HG02610 (cell line): Measurements from ENCODE around the gene RGS7.
"Not testable (repeated sequence)": the region's sequence is repeated elsewhere in the genome, so short reads cannot be mapped to it uniquely, and the experiment has no call there.

Source experiments
- ATAC-seq: cut with Tn5 transposase; IDR thresholded peaks from one replicate; pipeline ENCODE4 v1.9.1; 2021; ENCODE audit warnings: mild to moderate bottlenecking, moderate library complexity; ENCODE audit not compliant: unreplicated experiment

Gene RGS7

GRCh38 chr1:240803151-240803550 lies 553.9 kb downstream of the RGS7 start:
- ATAC-seq, result no peak

- no peak for ATAC-seq
Observed at GRCh38 chr1:240802271-240802670, 554.7 kb downstream of the RGS7 start.

GRCh38 chr1:240801442-240801841 lies 555.6 kb downstream of the RGS7 start:
- no peak for ATAC-seq

GRCh38 chr1:240800291-240800690 lies 556.7 kb downstream of the RGS7 start:
- ATAC-seq, result no peak

GRCh38 chr1:240797050-240797449 lies 560.0 kb downstream of the RGS7 start:
- ATAC-seq, result no peak

- peak; percentile 96 for ATAC-seq
Observed at GRCh38 chr1:240794046-240794843, 562.8 kb downstream of the RGS7 start.

- no peak for ATAC-seq
Observed at GRCh38 chr1:240792915-240793529, 564.0 kb downstream of the RGS7 start.

GRCh38 chr1:240790856-240791255 lies 566.1 kb downstream of the RGS7 start:
- ATAC-seq, result no peak

- ATAC-seq, result no peak
Observed at GRCh38 chr1:240786880-240787279, 570.1 kb downstream of the RGS7 start.

- ATAC-seq, result no peak
Observed at GRCh38 chr1:240784776-240785175, 572.2 kb downstream of the RGS7 start.

- ATAC-seq, result not testable (repeated sequence)
Observed at GRCh38 chr1:240783728-240784137, 573.3 kb downstream of the RGS7 start.

- ATAC-seq, result no peak
Observed at GRCh38 chr1:240776237-240776636, 580.8 kb downstream of the RGS7 start.

GRCh38 chr1:240772131-240772530 lies 584.9 kb downstream of the RGS7 start:
- ATAC-seq, result no peak

- ATAC-seq, result no peak
Observed at GRCh38 chr1:240771450-240771849, 585.6 kb downstream of the RGS7 start.

GRCh38 chr1:240768979-240769378 lies 588.0 kb downstream of the RGS7 start:
- no peak for ATAC-seq

- ATAC-seq, result no peak
Observed at GRCh38 chr1:240766831-240767230, 590.2 kb downstream of the RGS7 start.

- ATAC-seq, result no peak
Observed at GRCh38 chr1:240765732-240766363, 591.2 kb downstream of the RGS7 start.

GRCh38 chr1:240763771-240764170 lies 593.2 kb downstream of the RGS7 start:
- no peak for ATAC-seq

- not testable (repeated sequence) for ATAC-seq
Observed at GRCh38 chr1:240763095-240763494, 593.9 kb downstream of the RGS7 start.

GRCh38 chr1:240762471-240762987 lies 594.5 kb downstream of the RGS7 start:
- not testable (repeated sequence) for ATAC-seq

GRCh38 chr1:240758777-240759176 lies 598.2 kb downstream of the RGS7 start:
- ATAC-seq, result not testable (repeated sequence)

- no peak for ATAC-seq
Observed at GRCh38 chr1:240758296-240758695, 598.7 kb downstream of the RGS7 start.
